SU-DHL-6 (cell line): ENCODE data around the gene SOCS2.

Source experiments
- H2AFZ ChIP-seq: fragments of 200-600 bp; sonication (generic); 2 replicates; pipeline ENCODE4 v1.6.1; 2014; ENCODE audit warnings: low read depth, mild to moderate bottlenecking, moderate library complexity, mixed read lengths, antibody characterized with exemption, low read length; ENCODE audit not compliant: severe bottlenecking
- H3F3A ChIP-seq: fragments of 200-600 bp; shearing (Covaris generic); 2 replicates; pipeline ENCODE4 v1.6.0; 2016; ENCODE audit warnings: antibody characterized with exemption, mild to moderate bottlenecking; ENCODE audit not compliant: insufficient read depth
- H3K27ac ChIP-seq: fragments of 200-600 bp; sonication (generic); 2 replicates; pipeline ENCODE4 v1.5.1; 2016; ENCODE audit warnings: low read depth, mild to moderate bottlenecking, low read length, moderate library complexity, mixed read lengths
- H3K27me3 ChIP-seq: fragments of 200-600 bp; sonication (generic), shearing (Covaris generic); 2 replicates; pipeline ENCODE4 v1.6.0; 2014; ENCODE audit warnings: mild to moderate bottlenecking, low read length
- H3K36me3 ChIP-seq: fragments of 200-600 bp; sonication (generic); 2 replicates; pipeline ENCODE4 v1.6.1; 2014; ENCODE audit warnings: mild to moderate bottlenecking, low read length, mixed read lengths
- H3K4me2 ChIP-seq: fragments of 300-600, 200-600 bp; shearing (Covaris generic), sonication (generic); 2 replicates; pipeline ENCODE4 v1.6.0; 2014; ENCODE audit warnings: low read length, low read depth, mild to moderate bottlenecking; ENCODE audit not compliant: poor library complexity, severe bottlenecking
- H3K4me3 ChIP-seq: fragments of 200-600 bp; sonication (generic); 2 replicates; pipeline ENCODE4 v1.5.1; 2014; ENCODE audit warnings: antibody characterized with exemption, low read length, mild to moderate bottlenecking, mixed read lengths; ENCODE audit not compliant: insufficient read depth, poor library complexity, severe bottlenecking
- H3K79me2 ChIP-seq: fragments of 200-600 bp; sonication (generic); 2 replicates; pipeline ENCODE4 v1.6.1; 2014; ENCODE audit warnings: mild to moderate bottlenecking, low read length, moderate library complexity; ENCODE audit not compliant: insufficient read depth
- H3K9ac ChIP-seq: fragments of 200-600 bp; sonication (generic); 2 replicates; pipeline ENCODE4 v1.7.0; 2014; ENCODE audit warnings: mild to moderate bottlenecking, low read length
- H3K9me2 ChIP-seq: fragments of 200-600 bp; sonication (generic); replicated peaks from 2 replicates; pipeline ENCODE4 v1.6.1; 2014; ENCODE audit warnings: low read length; ENCODE audit not compliant: insufficient read depth
- H3K9me3 ChIP-seq: fragments of 200-600 bp; sonication (generic); 2 replicates; pipeline ENCODE4 v1.6.1; 2014; ENCODE audit warnings: low read length, mixed read lengths; ENCODE audit not compliant: insufficient read depth
- H4K20me1 ChIP-seq: fragments of 200-600 bp; sonication (generic); 2 replicates; pipeline ENCODE4 v1.6.1; 2014; ENCODE audit warnings: low read depth, mild to moderate bottlenecking, antibody characterized with exemption, low read length, moderate library complexity, mixed read lengths
- EZH2phosphoT487 ChIP-seq: fragments of 200-600 bp; sonication (generic), shearing (Covaris generic); conservative IDR thresholded peaks from 2 replicates; pipeline ENCODE4 v1.6.1; 2018; ENCODE audit warnings: mild to moderate bottlenecking, antibody characterized with exemption, low read length, moderate library complexity, mixed read lengths
- TF ChIP-seq, protein P1 (sequence below): fragments of 200-600 bp; sonication (generic); IDR thresholded peaks from one replicate; pipeline ENCODE4 v1.5.1; 2017; ENCODE audit warnings: antibody characterized with exemption, mild to moderate bottlenecking, low read length, moderate library complexity; ENCODE audit not compliant: insufficient read depth, poor library complexity, severe bottlenecking

Gene SOCS2

DNA sequence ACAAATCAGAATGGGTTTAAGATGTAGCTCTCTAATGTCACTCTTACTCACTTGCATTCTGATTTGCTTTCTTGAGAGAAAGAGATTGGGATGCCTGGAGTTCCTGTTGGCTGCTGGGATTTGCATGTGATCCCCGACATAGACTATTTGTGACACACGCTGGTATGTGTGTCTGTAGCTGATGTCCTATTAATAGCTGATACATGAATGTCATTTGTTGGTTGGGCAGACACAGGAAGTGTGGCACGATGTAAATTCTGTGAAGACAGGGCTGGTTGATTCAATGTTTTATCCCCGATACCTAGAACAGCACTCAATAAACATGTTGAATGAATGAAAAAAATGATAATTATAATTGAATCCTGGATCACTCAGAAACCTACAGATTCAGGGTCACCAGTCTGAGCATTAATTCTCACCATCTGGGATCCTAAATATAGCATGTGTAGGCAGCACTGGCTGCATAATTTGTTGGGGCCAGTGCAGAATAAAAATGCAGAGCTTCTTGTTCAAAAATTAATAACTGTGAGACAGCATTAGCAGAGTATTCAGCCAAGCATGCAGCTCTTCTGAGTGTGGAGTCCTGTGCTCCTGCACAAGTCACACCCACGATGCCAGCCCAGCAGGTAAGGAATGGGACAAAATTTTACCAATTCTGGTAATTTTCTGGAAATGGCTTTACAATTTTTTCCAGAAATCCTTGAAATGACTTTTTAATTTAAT is 35.5 kb upstream of the SOCS2 start:
- TF ChIP-seq, protein P1, sequence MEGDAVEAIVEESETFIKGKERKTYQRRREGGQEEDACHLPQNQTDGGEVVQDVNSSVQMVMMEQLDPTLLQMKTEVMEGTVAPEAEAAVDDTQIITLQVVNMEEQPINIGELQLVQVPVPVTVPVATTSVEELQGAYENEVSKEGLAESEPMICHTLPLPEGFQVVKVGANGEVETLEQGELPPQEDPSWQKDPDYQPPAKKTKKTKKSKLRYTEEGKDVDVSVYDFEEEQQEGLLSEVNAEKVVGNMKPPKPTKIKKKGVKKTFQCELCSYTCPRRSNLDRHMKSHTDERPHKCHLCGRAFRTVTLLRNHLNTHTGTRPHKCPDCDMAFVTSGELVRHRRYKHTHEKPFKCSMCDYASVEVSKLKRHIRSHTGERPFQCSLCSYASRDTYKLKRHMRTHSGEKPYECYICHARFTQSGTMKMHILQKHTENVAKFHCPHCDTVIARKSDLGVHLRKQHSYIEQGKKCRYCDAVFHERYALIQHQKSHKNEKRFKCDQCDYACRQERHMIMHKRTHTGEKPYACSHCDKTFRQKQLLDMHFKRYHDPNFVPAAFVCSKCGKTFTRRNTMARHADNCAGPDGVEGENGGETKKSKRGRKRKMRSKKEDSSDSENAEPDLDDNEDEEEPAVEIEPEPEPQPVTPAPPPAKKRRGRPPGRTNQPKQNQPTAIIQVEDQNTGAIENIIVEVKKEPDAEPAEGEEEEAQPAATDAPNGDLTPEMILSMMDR = no peak
- no peak for TF ChIP-seq EZH2phosphoT487
- Histone ChIP-seq H3K9me3 (no peaks in the 10 kb centered on the region), H3K27me3 (no peaks in the 10 kb centered on the region), H2AFZ (no peak overlapping the region), H3K79me2 (no peaks in the 10 kb centered on the region), H3K4me3 (no peak overlapping the region), H3K36me3 (no peaks in the 10 kb centered on the region), H3K27ac (no peak overlapping the region), H4K20me1 (no peaks in the 10 kb centered on the region), H3K9me2 (no peaks in the 10 kb centered on the region), H3K9ac (no peak overlapping the region), H3K4me2 (no peak overlapping the region), H3F3A (no peaks in the 10 kb centered on the region)

DNA sequence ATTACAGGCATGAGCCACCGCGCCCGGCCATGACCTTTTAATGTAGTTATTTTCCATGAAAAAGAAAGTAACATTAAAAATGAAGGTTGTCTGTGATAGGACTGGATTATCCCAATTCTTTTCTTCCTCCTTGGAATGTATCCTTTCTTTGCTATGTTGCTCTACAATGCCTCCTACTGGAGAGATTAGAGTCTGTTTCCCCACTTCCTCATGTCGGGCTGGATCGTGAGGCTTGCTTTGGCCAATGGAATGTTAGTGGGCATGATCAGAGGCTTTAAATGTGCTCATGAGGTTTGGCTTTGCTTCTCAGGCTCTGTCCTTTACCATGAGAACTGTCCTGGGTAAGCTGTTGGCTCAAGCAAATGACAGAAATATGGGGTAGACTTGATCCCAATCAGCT is 34.7 kb upstream of the SOCS2 start:
- Histone ChIP-seq H3K36me3 (no peaks in the 10 kb centered on the region), H2AFZ (no peak overlapping the region), H3K9me2 (no peaks in the 10 kb centered on the region), H3K9ac (no peak overlapping the region), H3K9me3 (no peaks in the 10 kb centered on the region), H3F3A (no peaks in the 10 kb centered on the region), H3K4me2 (no peak overlapping the region), H3K27ac (no peak overlapping the region), H4K20me1 (no peaks in the 10 kb centered on the region), H3K4me3 (no peak overlapping the region), H3K27me3 (no peaks in the 10 kb centered on the region), H3K79me2 (no peaks in the 10 kb centered on the region)
- TF ChIP-seq, protein P1 = no peak
- no peak for TF ChIP-seq EZH2phosphoT487

DNA sequence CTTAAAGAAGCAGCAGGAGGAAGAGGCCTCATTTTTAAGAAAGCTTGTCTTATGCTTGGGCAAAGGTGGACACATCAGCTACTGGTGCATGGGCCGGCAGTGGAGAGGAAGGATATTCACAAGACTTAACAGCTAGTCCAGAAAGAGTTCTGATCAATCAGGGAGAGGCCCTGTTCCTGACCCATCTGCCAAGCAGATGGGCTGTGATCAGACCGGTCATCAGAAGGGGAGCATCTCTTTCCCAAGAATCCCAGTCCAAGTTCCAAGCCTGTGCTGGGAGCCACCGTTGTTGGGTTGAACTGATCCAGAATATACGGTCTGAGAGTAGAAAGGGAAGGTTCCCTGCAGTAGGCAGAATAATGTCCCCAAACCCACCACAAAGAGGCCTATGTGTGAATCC is 32.7 kb upstream of the SOCS2 start:
- H3K9ac ChIP-seq = no peak overlapping the region
- no peaks in the 10 kb centered on the region for H4K20me1 ChIP-seq
- no peak overlapping the region for H3K4me3 ChIP-seq
- H3K9me2 ChIP-seq = no peaks in the 10 kb centered on the region
- H3K9me3 ChIP-seq = no peaks in the 10 kb centered on the region
- TF ChIP-seq, protein P1 = no peak
- TF ChIP-seq EZH2phosphoT487 = no peak
- H2AFZ ChIP-seq = no peak overlapping the region
- H3K36me3 ChIP-seq = no peaks in the 10 kb centered on the region
- no peak overlapping the region for H3K4me2 ChIP-seq
- H3F3A ChIP-seq = no peaks in the 10 kb centered on the region
- no peaks in the 10 kb centered on the region for H3K79me2 ChIP-seq
- no peaks in the 10 kb centered on the region for H3K27me3 ChIP-seq
- H3K27ac ChIP-seq = no peak overlapping the region
